PC-9 (cell line): ENCODE measurements around the gene PRSS2. TPM values are rescaled to one million over a fixed set of nuclear protein-coding genes. Genes with fewer than 3 reads are reported as not detected.

Source experiments
- BruUV-seq: library from RNA; stranded (reverse); fragments of 400-500 nt; replicated peaks from 2 replicates; lab custom pipeline; 2021; lab: Mats Ljungman, UMichigan
- CTCF ChIA-PET: fragments of 300-600 bp; sonication (Branson Sonifier 250); formaldehyde crosslinking; loops from one replicate; lab custom pipeline; 2022; ENCODE audit warnings: antibody characterized with exemption; lab: Charles Lee
- POLR2A ChIA-PET: fragments of 300-600 bp; sonication (Branson Sonifier 250); formaldehyde crosslinking; loops from one replicate; lab custom pipeline; 2022; ENCODE audit warnings: antibody characterized with exemption; ENCODE audit not compliant: unreplicated experiment; lab: Charles Lee
- DNase-seq, 2 experiments: peaks; one replicate each; pipeline versions ENCODE4 v3.0.0 to v3.0.0-alpha.2; 2015 to 2022; ENCODE audit warnings: mixed read lengths in 1 of 2
- H2AFZ ChIP-seq: fragments of 200-600 bp; sonication (generic); 2 replicates; pipeline ENCODE4 v1.8.1; 2017; ENCODE audit warnings: antibody characterized with exemption
- H3F3A ChIP-seq: fragments of 200-600 bp; sonication (generic); 2 replicates; pipeline ENCODE4 v1.8.1; 2017; ENCODE audit warnings: antibody characterized with exemption, mild to moderate bottlenecking, low read depth; ENCODE audit not compliant: insufficient read depth
- H3K27ac ChIP-seq: fragments of 200-600 bp; sonication (generic); 2 replicates; pipeline ENCODE4 v1.6.1; 2016; ENCODE audit warnings: mixed run types
- H3K27me3 ChIP-seq: fragments of 200-600 bp; sonication (generic); 2 replicates; pipeline ENCODE4 v1.6.1; 2016; ENCODE audit warnings: low read depth, mixed run types; ENCODE audit not compliant: insufficient read depth
- H3K36me3 ChIP-seq: fragments of 200-600 bp; sonication (generic); 2 replicates; pipeline ENCODE4 v1.6.1; 2016; ENCODE audit warnings: low read depth, mixed run types
- H3K4me1 ChIP-seq: fragments of 200-600 bp; sonication (generic); replicated peaks from 2 replicates; pipeline ENCODE4 v1.6.1; 2016; ENCODE audit warnings: mixed run types; ENCODE audit not compliant: insufficient read depth
- H3K4me2 ChIP-seq: fragments of 200-600 bp; sonication (generic); 2 replicates; pipeline ENCODE4 v1.6.1; 2017; ENCODE audit warnings: mixed run types
- H3K4me3 ChIP-seq: fragments of 200-600 bp; sonication (generic); 2 replicates; pipeline ENCODE4 v1.6.1; 2016; ENCODE audit warnings: mixed run types
- H3K79me2 ChIP-seq: fragments of 200-600 bp; sonication (generic); 2 replicates; pipeline ENCODE4 v1.6.1; 2017; ENCODE audit warnings: low read depth, mixed run types
- H3K9me2 ChIP-seq: fragments of 200-600 bp; sonication (generic); 2 replicates; pipeline ENCODE4 v1.8.1; 2017; ENCODE audit warnings: mild to moderate bottlenecking; ENCODE audit not compliant: insufficient read depth
- H3K9me3 ChIP-seq: fragments of 200-600 bp; sonication (generic); 2 replicates; pipeline ENCODE4 v1.8.1; 2016; ENCODE audit warnings: low read depth; ENCODE audit not compliant: insufficient read depth
- H4K20me1 ChIP-seq: fragments of 200-600 bp; sonication (generic); 2 replicates; pipeline ENCODE4 v1.8.1; 2017; ENCODE audit not compliant: insufficient read depth
- EZH2 ChIP-seq: fragments of 200-600 bp; sonication (generic); IDR thresholded peaks from 2 replicates; pipeline ENCODE4 v1.8.0; 2017; ENCODE audit warnings: antibody characterized with exemption, low read depth
- intact Hi-C: fragments of 100-400 bp; cut with micrococcal nuclease; formaldehyde crosslinking; loops from one replicate; pipeline ENCODE4 v1.10.0; 2022; ENCODE audit not compliant: unreplicated experiment
- total RNA-seq: library from RNA; stranded (reverse); gene quantifications from 2 replicates; pipeline ENCODE4 v1.2.3, GENCODE V29; 2021
- TF ChIP-seq, protein P1 (sequence below): fragments of 200-600 bp; sonication (generic); conservative IDR thresholded peaks from 2 replicates; pipeline ENCODE4 v1.6.1; 2017; ENCODE audit warnings: mixed run types, antibody characterized with exemption, mild to moderate bottlenecking, moderate library complexity

Gene PRSS2
- total RNA-seq, 1 experiment from 2014 or later, result not detected

DNA sequence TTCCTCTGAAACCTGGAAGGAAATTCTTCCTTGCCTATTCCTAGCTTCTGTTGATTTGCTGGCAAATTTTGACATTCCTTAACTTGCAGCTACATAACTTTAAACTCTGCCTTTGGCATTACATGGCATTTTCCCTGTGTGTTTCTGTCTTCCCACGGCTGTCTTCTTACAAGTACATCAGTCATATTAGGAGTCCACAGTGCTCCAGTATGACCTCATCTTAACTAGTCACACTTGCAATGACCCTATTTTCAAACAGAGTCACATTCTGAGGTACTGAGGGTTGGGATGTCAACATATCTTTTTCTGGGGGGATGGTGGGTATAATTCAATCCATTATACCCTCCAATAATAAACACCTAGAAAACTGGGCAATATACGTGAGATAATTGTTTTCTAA, 46.7 kb downstream of the PRSS2 start:
- CTCF ChIA-PET, result interaction anchor here (0.5 kb wide), 1 partner anchor 120 kb away, joined by 5 read pairs; no protein-coding TSS in a partner anchor
- POLR2A ChIA-PET, result no interaction called here

DNA sequence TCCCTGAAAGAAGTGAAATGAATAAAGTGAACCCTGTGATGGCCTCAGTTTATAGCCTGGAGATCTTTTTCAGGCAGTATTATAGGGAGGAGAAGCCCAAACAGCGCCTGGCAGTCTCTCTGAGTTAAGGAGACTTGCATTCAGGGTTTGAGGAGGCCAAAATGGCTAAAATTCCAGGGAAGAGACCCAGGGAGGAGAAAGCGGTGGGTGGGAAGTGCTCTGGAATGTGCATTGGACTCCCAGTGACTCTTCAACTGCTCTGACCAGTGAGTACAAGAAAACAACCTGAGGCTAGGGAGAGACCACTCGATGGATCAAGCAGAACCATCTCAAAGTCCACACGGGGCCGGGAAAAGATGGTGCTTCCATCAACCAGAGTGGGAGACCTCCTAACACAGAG, 48.8 kb downstream of the PRSS2 start:
- intact Hi-C loops, result loop anchor here (10.0 kb wide), 1 partner anchor 185 kb away; no protein-coding TSS in a partner anchor
- Histone ChIP-seq H3K4me2 (no peak overlapping the region), H3K36me3 (no peaks in the 10 kb centered on the region), H3K27ac (no peak overlapping the region), H3K9me2 (no peaks in the 10 kb centered on the region), H3K4me1 (peaks cover 9% of the 10 kb centered on the region), H3K27me3 (no peaks in the 10 kb centered on the region), H3K4me3 (no peak overlapping the region), H4K20me1 (no peaks in the 10 kb centered on the region), H3F3A (peaks cover 8% of the 10 kb centered on the region), H3K79me2 (no peaks in the 10 kb centered on the region; the same call in 1 of the 2 replicates), H2AFZ (no peak overlapping the region), H3K9me3 (peaks cover 5% of the 10 kb centered on the region; the same call in 1 of the 2 replicates)
- no TSS peak for BruUV-seq
- DNase-seq, result no peak
- TF ChIP-seq, protein P1, sequence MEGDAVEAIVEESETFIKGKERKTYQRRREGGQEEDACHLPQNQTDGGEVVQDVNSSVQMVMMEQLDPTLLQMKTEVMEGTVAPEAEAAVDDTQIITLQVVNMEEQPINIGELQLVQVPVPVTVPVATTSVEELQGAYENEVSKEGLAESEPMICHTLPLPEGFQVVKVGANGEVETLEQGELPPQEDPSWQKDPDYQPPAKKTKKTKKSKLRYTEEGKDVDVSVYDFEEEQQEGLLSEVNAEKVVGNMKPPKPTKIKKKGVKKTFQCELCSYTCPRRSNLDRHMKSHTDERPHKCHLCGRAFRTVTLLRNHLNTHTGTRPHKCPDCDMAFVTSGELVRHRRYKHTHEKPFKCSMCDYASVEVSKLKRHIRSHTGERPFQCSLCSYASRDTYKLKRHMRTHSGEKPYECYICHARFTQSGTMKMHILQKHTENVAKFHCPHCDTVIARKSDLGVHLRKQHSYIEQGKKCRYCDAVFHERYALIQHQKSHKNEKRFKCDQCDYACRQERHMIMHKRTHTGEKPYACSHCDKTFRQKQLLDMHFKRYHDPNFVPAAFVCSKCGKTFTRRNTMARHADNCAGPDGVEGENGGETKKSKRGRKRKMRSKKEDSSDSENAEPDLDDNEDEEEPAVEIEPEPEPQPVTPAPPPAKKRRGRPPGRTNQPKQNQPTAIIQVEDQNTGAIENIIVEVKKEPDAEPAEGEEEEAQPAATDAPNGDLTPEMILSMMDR, result no peak
- TF ChIP-seq EZH2, result no peak
- CTCF ChIA-PET, result no interaction called here
- POLR2A ChIA-PET, result no interaction called here

More for the DNA sequence above, 46.7 kb downstream of the PRSS2 start:
- H3F3A ChIP-seq, result peaks cover 26% of the 10 kb centered on the region
- DNase-seq, result no peak
- no peaks in the 10 kb centered on the region; the same call in 1 of the 2 replicates for H3K79me2 ChIP-seq
- no TSS peak for BruUV-seq
- intact Hi-C loops, result loop anchor here (10.0 kb wide), 1 partner anchor 187 kb away; no protein-coding TSS in a partner anchor
- no peaks in the 10 kb centered on the region for H4K20me1 ChIP-seq
- no peaks in the 10 kb centered on the region for H3K9me2 ChIP-seq
- H3K27ac ChIP-seq, result no peak overlapping the region
- TF ChIP-seq, protein P1, result no peak
- TF ChIP-seq EZH2, result no peak
- H3K9me3 ChIP-seq, result peaks cover 3% of the 10 kb centered on the region; the same call in 1 of the 2 replicates
- no peaks in the 10 kb centered on the region for H3K27me3 ChIP-seq
- H3K4me1 ChIP-seq, result peaks cover 27% of the 10 kb centered on the region
- H3K4me2 ChIP-seq, result no peak overlapping the region
- H3K36me3 ChIP-seq, result no peaks in the 10 kb centered on the region
- no peak overlapping the region for H2AFZ ChIP-seq
- H3K4me3 ChIP-seq, result no peak overlapping the region

DNA sequence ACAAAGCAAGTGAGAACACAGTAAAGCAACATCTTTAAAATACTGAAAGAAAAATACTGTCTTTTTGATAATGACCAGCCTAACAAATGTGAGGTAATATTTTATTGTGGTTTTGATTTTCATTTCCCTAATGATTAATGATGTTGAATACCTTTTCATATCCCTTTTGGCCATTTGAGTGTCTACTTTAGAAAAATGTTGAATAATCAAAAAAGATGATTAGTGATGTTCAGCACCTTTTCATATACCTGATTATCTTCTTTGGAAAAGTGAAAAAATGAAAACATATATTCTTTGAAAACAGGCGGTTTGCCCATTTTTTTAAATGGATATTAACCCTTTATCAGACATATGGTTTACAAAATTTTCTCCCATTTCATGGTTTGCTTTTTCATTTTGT, 51.9 kb downstream of the PRSS2 start:
- no peak overlapping the region for H2AFZ ChIP-seq
- peaks cover 6% of the 10 kb centered on the region; the same call in 1 of the 2 replicates for H3K36me3 ChIP-seq
- no peaks in the 10 kb centered on the region for H3K27me3 ChIP-seq
- no peak for DNase-seq
- H3K4me2 ChIP-seq, result no peak overlapping the region
- TF ChIP-seq, protein P1, result no peak
- TF ChIP-seq EZH2, result no peak
- H3K4me1 ChIP-seq, result peaks cover 8% of the 10 kb centered on the region
- no peak overlapping the region for H3K4me3 ChIP-seq
- H3K9me2 ChIP-seq, result no peaks in the 10 kb centered on the region; the same call in 1 of the 2 replicates
- peaks cover 15% of the 10 kb centered on the region; the same call in 1 of the 2 replicates for H3K9me3 ChIP-seq
- intact Hi-C loops, result no loop called here
- no peaks in the 10 kb centered on the region for H3K79me2 ChIP-seq
- POLR2A ChIA-PET, result no interaction called here
- no TSS peak for BruUV-seq
- H4K20me1 ChIP-seq, result no peaks in the 10 kb centered on the region
- peaks cover 7% of the 10 kb centered on the region for H3F3A ChIP-seq
- no peak overlapping the region for H3K27ac ChIP-seq
- CTCF ChIA-PET, result no interaction called here

Other genes starting within 250 kb of the PRSS2 start
- 0.94 TPM in 1 of 2 replicates, not detected in the other for gene PRSS1, start 21.5 kb upstream of the PRSS2 start, total RNA-seq
- gene EPHB6, start 84.1 kb downstream of the PRSS2 start, total RNA-seq, result 39.2 and 72.9 TPM in 2 replicates
- 13.5 and 14.7 TPM in 2 replicates for gene TRPV6, start 114.8 kb downstream of the PRSS2 start, total RNA-seq
- gene TRPV5, start 162.8 kb downstream of the PRSS2 start, total RNA-seq, result not detected in 2 replicates
- not detected in 2 replicates for gene LLCFC1, start 168.5 kb downstream of the PRSS2 start, total RNA-seq
- gene KEL, start 191.4 kb downstream of the PRSS2 start, total RNA-seq, result 0.46 TPM in 1 of 2 replicates, not detected in the other